Right atrium auricular region (tissue), 2 donors: ENCODE results near the gene PPM1N. TPM values are rescaled to one million over a fixed set of nuclear protein-coding genes. Genes with fewer than 3 reads are reported as not detected.
A peak's percentile ranks its signal among the peaks of the same experiment; 100 is the strongest.
"Not testable (repeated sequence)": the region's sequence is repeated elsewhere in the genome, so short reads cannot be mapped to it uniquely, and the experiment has no call there.

Experiments
- DNase-seq: peaks from one replicate; pipeline ENCODE4 v3.0.0-alpha.2; 2019; ENCODE audit warnings: low spot score
- H3K27ac ChIP-seq, 2 donors: fragments of 200-600 bp; sonication (generic); 1 replicate in 1 of 2; 2 replicates in 1 of 2; pipeline ENCODE4 v1.5.1; 2016 to 2019
- H3K27me3 ChIP-seq, 2 donors: fragments of 200-600 bp; sonication (generic); one replicate each; pipeline versions ENCODE4 v1.5.1 to v1.6.0; 2017 to 2019
- H3K36me3 ChIP-seq: fragments of 200-600 bp; sonication (generic); one replicate; pipeline ENCODE4 v1.5.1; 2016
- H3K4me1 ChIP-seq, 2 donors: fragments of 200-600 bp; sonication (generic); one replicate each; pipeline versions ENCODE4 v1.5.1 to v1.6.0; 2017 to 2019
- H3K4me3 ChIP-seq, 2 donors: fragments of 200-600 bp; sonication (generic); 1 replicate in 1 of 2; 2 replicates in 1 of 2; pipeline ENCODE4 v1.5.1; 2017 to 2019; ENCODE audit warnings: mild to moderate bottlenecking in 1 of 2, moderate library complexity in 1 of 2
- H3K9me3 ChIP-seq, 2 donors: fragments of 200-600 bp; sonication (generic); one replicate each; pipeline ENCODE4 v1.5.1; 2019
- CTCF ChIP-seq, 2 donors: fragments of 200-600 bp; sonication (generic); IDR thresholded peaks; one replicate each; pipeline ENCODE4 v1.5.1; 2019; ENCODE audit warnings: antibody characterized with exemption in 2 of 2
- total RNA-seq, 2 donors: library from RNA; depleted of rRNA; stranded (reverse); fragments of >200 nt; gene quantifications; one replicate each; pipeline ENCODE4 v1.1.0, GENCODE V29; 2016

PPM1N gene
- total RNA-seq, 2 donors from 2014 or later = 1.8 TPM; not detected in 1

GRCh38 chr19:45506989-45507871 lies 9.0 kb downstream of the PPM1N start, which contains the start of gene VASP:
TSS of gene VASP (plus strand) at chr19:45507479. CDS start at chr19:45507772, 293 bp downstream.
- peaks cover 0 to 32% of the 10 kb centered on the region in 2 donors for H3K4me1 ChIP-seq
- peak; percentile 87 for DNase-seq
- TF ChIP-seq CTCF (IDR thresholded peaks at IDR 0.05) = no peak
- H3K4me3 ChIP-seq = peak within 1 kb of the TSS; percentile 99 to 100
- H3K9me3 ChIP-seq = no peaks in the 10 kb centered on the region
- no peaks in the 10 kb centered on the region for H3K27me3 ChIP-seq
- peak within 1 kb of the TSS; percentile 95 to 96 for H3K27ac ChIP-seq
- no peaks in the 10 kb centered on the region for H3K36me3 ChIP-seq

- Histone ChIP-seq H3K27me3 (no peaks in the 10 kb centered on the region), H3K4me3 (peak overlapping the region; percentile 99 to 100), H3K9me3 (no peaks in the 10 kb centered on the region), H3K36me3 (no peaks in the 10 kb centered on the region), H3K4me1 (peaks cover 0 to 39% of the 10 kb centered on the region in 2 donors), H3K27ac (peak overlapping the region; percentile 95 to 96)
- DNase-seq = no peak
- TF ChIP-seq CTCF (IDR thresholded peaks at IDR 0.05) = no peak
Measured at GRCh38 chr19:45507872-45508416, 9.7 kb downstream of the PPM1N start.

- TF ChIP-seq CTCF (IDR thresholded peaks at IDR 0.05) = no peak
- peaks cover 0 to 44% of the 10 kb centered on the region in 2 donors for H3K4me1 ChIP-seq
Measured at GRCh38 chr19:45508417-45508860, 10.2 kb downstream of the PPM1N start.

GRCh38 chr19:45508861-45509691 lies 10.8 kb downstream of the PPM1N start:
- Histone ChIP-seq H3K27ac (peak overlapping the region; percentile 95 to 96), H3K27me3 (no peaks in the 10 kb centered on the region), H3K4me1 (peaks cover 0 to 51% of the 10 kb centered on the region in 2 donors), H3K9me3 (no peaks in the 10 kb centered on the region), H3K36me3 (no peaks in the 10 kb centered on the region), H3K4me3 (peak overlapping the region; percentile 99 to 100)
- DNase-seq = peak; percentile 84
- TF ChIP-seq CTCF (IDR thresholded peaks at IDR 0.05) = no peak

More at GRCh38 chr19:45508417-45508860, 10.2 kb downstream of the PPM1N start:
- Histone ChIP-seq H3K27ac (peak overlapping the region; percentile 95 to 96), H3K27me3 (no peaks in the 10 kb centered on the region), H3K9me3 (no peaks in the 10 kb centered on the region), H3K36me3 (no peaks in the 10 kb centered on the region), H3K4me3 (peak overlapping the region; percentile 99 to 100)
- DNase-seq = no peak

- peak overlapping the region; percentile 99 to 100 for H3K4me3 ChIP-seq
- peak overlapping the region; percentile 95 to 96 for H3K27ac ChIP-seq
- no peaks in the 10 kb centered on the region for H3K9me3 ChIP-seq
- H3K27me3 ChIP-seq = no peaks in the 10 kb centered on the region
- H3K36me3 ChIP-seq = no peaks in the 10 kb centered on the region
- DNase-seq = no peak
- TF ChIP-seq CTCF (IDR thresholded peaks at IDR 0.05) = no peak
- H3K4me1 ChIP-seq = peaks cover 0 to 56% of the 10 kb centered on the region in 2 donors
Measured at GRCh38 chr19:45509692-45510015, 11.4 kb downstream of the PPM1N start.

- not testable (repeated sequence) for H3K9me3 ChIP-seq, DNase-seq, H3K4me3 ChIP-seq, H3K36me3 ChIP-seq, H3K27me3 ChIP-seq
- Histone ChIP-seq H3K4me1 (peaks cover 0 to 63% of the 10 kb centered on the region in 2 donors), H3K27ac (peak overlapping the region; percentile 11 to 96)
Measured at GRCh38 chr19:45510352-45510751, 12.1 kb downstream of the PPM1N start.
